Erythroblast (primary cell): Measurements from ENCODE around the gene POU2F2.

ENCODE experiments used
- GATA1 ChIP-seq: IDR thresholded peaks from 2 replicates; pipeline ENCODE4 v1.6.1; 2011; ENCODE audit warnings: low read depth, mild to moderate bottlenecking, control low read depth, low read length, moderate library complexity
- POLR2A ChIP-seq: IDR thresholded peaks from 2 replicates; pipeline ENCODE4 v1.6.1; 2011; ENCODE audit warnings: mild to moderate bottlenecking, low read length

GRCh38 chr19:42083537-42083936 lies 48.7 kb downstream of the POU2F2 start:
- TF ChIP-seq POLR2A (no peak), GATA1 (no peak)
